GM23338 (cell line): ENCODE measurements around the gene RAG1. TPM values are rescaled to one million over a fixed set of nuclear protein-coding genes. Genes with fewer than 3 reads are reported as not detected.

ENCODE experiments used
- ATAC-seq: fragments of 200-7000 bp; cut with Tn5 transposase; 3 replicates; pipeline ENCODE4 v1.9.1; 2020
- DNase-seq: peaks from one replicate; pipeline ENCODE4 v3.0.0-alpha.2; 2015; ENCODE audit warnings: low spot score
- H2AFZ ChIP-seq: fragments of 200-600 bp; sonication (generic); 2 replicates; pipeline ENCODE4 v1.8.0; 2016; ENCODE audit warnings: antibody characterized with exemption, mild to moderate bottlenecking, moderate library complexity
- H3F3A ChIP-seq: fragments of 200-600 bp; sonication (generic); replicated peaks from 2 replicates; pipeline ENCODE4 v1.8.0; 2017; ENCODE audit warnings: antibody characterized with exemption, mixed run types, low read depth
- H3K27ac ChIP-seq: fragments of 200-600 bp; sonication (generic); 2 replicates; pipeline ENCODE4 v1.6.1; 2016; ENCODE audit warnings: low read depth
- H3K27me3 ChIP-seq: fragments of 200-600 bp; sonication (generic); 2 replicates; pipeline ENCODE4 v1.8.0; 2016; ENCODE audit warnings: mild to moderate bottlenecking, mixed run types, moderate library complexity; ENCODE audit not compliant: insufficient read depth
- H3K36me3 ChIP-seq: fragments of 200-600 bp; sonication (generic); 2 replicates; pipeline ENCODE4 v1.8.0; 2016; ENCODE audit warnings: mild to moderate bottlenecking; ENCODE audit not compliant: insufficient read depth
- H3K4me1 ChIP-seq: fragments of 200-600 bp; sonication (generic); 2 replicates; pipeline ENCODE4 v1.8.0; 2016; ENCODE audit warnings: mild to moderate bottlenecking, moderate library complexity; ENCODE audit not compliant: insufficient read depth
- H3K4me2 ChIP-seq: fragments of 200-600 bp; sonication (generic); 2 replicates; pipeline ENCODE4 v1.7.1; 2017; ENCODE audit warnings: mixed run types
- H3K4me3 ChIP-seq: fragments of 200-600 bp; sonication (generic); 2 replicates; pipeline ENCODE4 v1.6.1; 2016; ENCODE audit warnings: mixed run types
- H3K79me2 ChIP-seq: fragments of 200-600 bp; sonication (generic); replicated peaks from 2 replicates; pipeline ENCODE4 v1.8.0; 2017; ENCODE audit warnings: mild to moderate bottlenecking; ENCODE audit not compliant: insufficient read depth
- H3K9me2 ChIP-seq: fragments of 200-600 bp; sonication (generic); 2 replicates; pipeline ENCODE4 v1.8.0; 2017; ENCODE audit not compliant: insufficient read depth
- H4K20me1 ChIP-seq: fragments of 200-600 bp; sonication (generic); replicated peaks from 2 replicates; pipeline ENCODE4 v1.8.0; 2017; ENCODE audit warnings: mild to moderate bottlenecking; ENCODE audit not compliant: insufficient read depth
- H3K27ac Mint-ChIP-seq: 2 replicates; pipeline ENCODE4 v1.8.0; 2020; ENCODE audit warnings: inconsistent platforms, mild to moderate bottlenecking, moderate library complexity, mixed read lengths
- H3K27me3 Mint-ChIP-seq: 3 replicates; pipeline ENCODE4 v1.8.0; 2022; ENCODE audit warnings: low read depth, mild to moderate bottlenecking, moderate library complexity, mixed read lengths, inconsistent platforms; ENCODE audit not compliant: insufficient read depth, poor library complexity
- H3K36me3 Mint-ChIP-seq: 3 replicates; pipeline ENCODE4 v1.8.0; 2021; ENCODE audit warnings: low read depth, mild to moderate bottlenecking, inconsistent platforms, moderate library complexity, mixed read lengths
- H3K4me1 Mint-ChIP-seq: 3 replicates; pipeline ENCODE4 v1.8.0; 2020; ENCODE audit warnings: mild to moderate bottlenecking, inconsistent platforms, mixed read lengths
- H3K4me3 Mint-ChIP-seq: 3 replicates; pipeline ENCODE4 v1.8.0; 2021; ENCODE audit warnings: moderate library complexity, mild to moderate bottlenecking, inconsistent platforms, mixed read lengths
- H3K9me3 Mint-ChIP-seq: 3 replicates; pipeline ENCODE4 v1.8.0; 2020; ENCODE audit warnings: moderate library complexity, mild to moderate bottlenecking, inconsistent platforms, mixed read lengths
- JUNB ChIP-seq: IDR thresholded peaks from one replicate; pipeline ENCODE4 v1.6.1; 2016; ENCODE audit warnings: antibody characterized with exemption; ENCODE audit not compliant: unreplicated experiment
- REST ChIP-seq: IDR thresholded peaks from one replicate; pipeline ENCODE4 v1.6.1; 2018; ENCODE audit warnings: antibody characterized with exemption; ENCODE audit not compliant: unreplicated experiment
- ZNF114 ChIP-seq: fragments of 250-450 bp; sonication (Bioruptor Pico); IDR thresholded peaks from 2 replicates; pipeline ENCODE4 v1.5.0; 2020; ENCODE audit warnings: mild to moderate bottlenecking, moderate library complexity
- ZNF331 ChIP-seq: fragments of 250-450 bp; sonication (Bioruptor Pico); IDR thresholded peaks from 2 replicates; pipeline ENCODE4 v1.5.0; 2020; ENCODE audit warnings: low read depth, mild to moderate bottlenecking, moderate library complexity
- polyA plus RNA-seq: library from polyadenylated mRNA; unstranded; fragments of >200 nt; fragmentation: Nextera tagmentation; extraction: Ambion mirVana; gene quantifications from 2 replicates; pipeline ENCODE4 v1.2.1, GENCODE V29; 2016
- total RNA-seq: library from RNA; depleted of rRNA; stranded (reverse); fragments of >200 nt; shearing (Covaris generic); gene quantifications from 2 replicates; pipeline ENCODE4 v1.2.3, GENCODE V29; 2014
- TF ChIP-seq, protein P1 (sequence below): IDR thresholded peaks from 2 replicates; pipeline ENCODE4 v1.6.1; 2016; ENCODE audit warnings: antibody characterized with exemption
- TF ChIP-seq, protein P2 (sequence below): fragments of 250-450 bp; sonication (Bioruptor Pico); IDR thresholded peaks from 2 replicates; pipeline ENCODE4 v1.5.0; 2020; ENCODE audit warnings: mild to moderate bottlenecking, moderate library complexity
- TF ChIP-seq, protein P3 (sequence below), 2 experiments: fragments of 200-600 bp in 1 of 2; sonication (generic) in 1 of 2; conservative IDR thresholded peaks; 2 replicates each; pipeline versions ENCODE4 v1.5.1 to v1.6.1; 2016 to 2017; ENCODE audit warnings: antibody characterized with exemption in 2 of 2, low read depth in 2 of 2, mild to moderate bottlenecking in 2 of 2, moderate library complexity in 1 of 2

Gene RAG1
- total and polyA plus RNA-seq, 2 experiments from 2014 or later, result 0.89 to 1.4 TPM

DNA sequence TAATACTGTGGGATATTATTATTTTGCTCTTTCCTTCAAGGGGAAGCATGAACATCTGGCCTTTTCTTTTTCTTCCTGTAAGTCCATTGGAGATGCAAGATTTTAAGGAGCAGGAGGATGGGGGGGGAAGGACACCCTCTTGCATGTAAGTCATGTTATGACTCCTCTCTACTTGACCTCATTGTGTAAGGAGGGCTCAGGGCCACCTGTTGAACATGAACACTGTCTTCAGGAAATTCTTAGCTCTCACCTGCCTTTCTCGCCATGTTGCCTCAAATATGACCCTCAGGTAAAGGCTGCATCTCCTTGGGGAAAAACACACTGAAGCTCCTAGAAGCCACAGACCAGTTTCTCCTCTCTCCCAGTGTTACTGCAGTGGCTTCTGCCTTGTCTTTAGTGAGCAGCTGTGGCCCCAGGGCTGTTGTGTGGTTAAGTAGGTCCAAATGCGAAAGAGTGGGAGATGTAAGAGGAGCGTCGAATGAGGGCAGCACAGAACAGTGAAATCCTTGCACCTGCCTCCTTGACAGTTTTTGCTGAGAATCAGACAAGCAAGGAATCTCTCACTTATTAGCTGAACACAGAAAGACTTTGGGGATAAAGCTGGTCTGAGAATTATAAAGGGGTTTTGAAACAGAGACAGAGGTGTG lies 1.3 kb upstream of the RAG1 start:
- H3K4me3 Mint-ChIP-seq, result no peak overlapping the region
- ATAC-seq, result no peak
- Histone ChIP-seq H3K4me1 (no peaks in the 10 kb centered on the region), H3F3A (no peaks in the 10 kb centered on the region), H3K27me3 (no peaks in the 10 kb centered on the region), H4K20me1 (no peaks in the 10 kb centered on the region), H3K4me2 (no peak overlapping the region), H3K27ac (no peak overlapping the region), H2AFZ (no peak overlapping the region), H3K9me2 (no peaks in the 10 kb centered on the region), H3K4me3 (no peak overlapping the region), H3K36me3 (no peaks in the 10 kb centered on the region), H3K79me2 (no peaks in the 10 kb centered on the region)
- DNase-seq, result no peak
- H3K27me3 Mint-ChIP-seq, result no peaks in the 10 kb centered on the region
- peaks cover 13% of the 10 kb centered on the region; the same call in 2 of the 3 replicates for H3K4me1 Mint-ChIP-seq
- H3K9me3 Mint-ChIP-seq, result no peaks in the 10 kb centered on the region
- no peak overlapping the region for H3K27ac Mint-ChIP-seq
- no peaks in the 10 kb centered on the region for H3K36me3 Mint-ChIP-seq
- no peak for TF ChIP-seq REST
- TF ChIP-seq, protein P1, sequence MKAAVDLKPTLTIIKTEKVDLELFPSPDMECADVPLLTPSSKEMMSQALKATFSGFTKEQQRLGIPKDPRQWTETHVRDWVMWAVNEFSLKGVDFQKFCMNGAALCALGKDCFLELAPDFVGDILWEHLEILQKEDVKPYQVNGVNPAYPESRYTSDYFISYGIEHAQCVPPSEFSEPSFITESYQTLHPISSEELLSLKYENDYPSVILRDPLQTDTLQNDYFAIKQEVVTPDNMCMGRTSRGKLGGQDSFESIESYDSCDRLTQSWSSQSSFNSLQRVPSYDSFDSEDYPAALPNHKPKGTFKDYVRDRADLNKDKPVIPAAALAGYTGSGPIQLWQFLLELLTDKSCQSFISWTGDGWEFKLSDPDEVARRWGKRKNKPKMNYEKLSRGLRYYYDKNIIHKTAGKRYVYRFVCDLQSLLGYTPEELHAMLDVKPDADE, result no peak
- no peak for TF ChIP-seq ZNF114 (CRISPR knock-in tag)
- TF ChIP-seq, protein P2, sequence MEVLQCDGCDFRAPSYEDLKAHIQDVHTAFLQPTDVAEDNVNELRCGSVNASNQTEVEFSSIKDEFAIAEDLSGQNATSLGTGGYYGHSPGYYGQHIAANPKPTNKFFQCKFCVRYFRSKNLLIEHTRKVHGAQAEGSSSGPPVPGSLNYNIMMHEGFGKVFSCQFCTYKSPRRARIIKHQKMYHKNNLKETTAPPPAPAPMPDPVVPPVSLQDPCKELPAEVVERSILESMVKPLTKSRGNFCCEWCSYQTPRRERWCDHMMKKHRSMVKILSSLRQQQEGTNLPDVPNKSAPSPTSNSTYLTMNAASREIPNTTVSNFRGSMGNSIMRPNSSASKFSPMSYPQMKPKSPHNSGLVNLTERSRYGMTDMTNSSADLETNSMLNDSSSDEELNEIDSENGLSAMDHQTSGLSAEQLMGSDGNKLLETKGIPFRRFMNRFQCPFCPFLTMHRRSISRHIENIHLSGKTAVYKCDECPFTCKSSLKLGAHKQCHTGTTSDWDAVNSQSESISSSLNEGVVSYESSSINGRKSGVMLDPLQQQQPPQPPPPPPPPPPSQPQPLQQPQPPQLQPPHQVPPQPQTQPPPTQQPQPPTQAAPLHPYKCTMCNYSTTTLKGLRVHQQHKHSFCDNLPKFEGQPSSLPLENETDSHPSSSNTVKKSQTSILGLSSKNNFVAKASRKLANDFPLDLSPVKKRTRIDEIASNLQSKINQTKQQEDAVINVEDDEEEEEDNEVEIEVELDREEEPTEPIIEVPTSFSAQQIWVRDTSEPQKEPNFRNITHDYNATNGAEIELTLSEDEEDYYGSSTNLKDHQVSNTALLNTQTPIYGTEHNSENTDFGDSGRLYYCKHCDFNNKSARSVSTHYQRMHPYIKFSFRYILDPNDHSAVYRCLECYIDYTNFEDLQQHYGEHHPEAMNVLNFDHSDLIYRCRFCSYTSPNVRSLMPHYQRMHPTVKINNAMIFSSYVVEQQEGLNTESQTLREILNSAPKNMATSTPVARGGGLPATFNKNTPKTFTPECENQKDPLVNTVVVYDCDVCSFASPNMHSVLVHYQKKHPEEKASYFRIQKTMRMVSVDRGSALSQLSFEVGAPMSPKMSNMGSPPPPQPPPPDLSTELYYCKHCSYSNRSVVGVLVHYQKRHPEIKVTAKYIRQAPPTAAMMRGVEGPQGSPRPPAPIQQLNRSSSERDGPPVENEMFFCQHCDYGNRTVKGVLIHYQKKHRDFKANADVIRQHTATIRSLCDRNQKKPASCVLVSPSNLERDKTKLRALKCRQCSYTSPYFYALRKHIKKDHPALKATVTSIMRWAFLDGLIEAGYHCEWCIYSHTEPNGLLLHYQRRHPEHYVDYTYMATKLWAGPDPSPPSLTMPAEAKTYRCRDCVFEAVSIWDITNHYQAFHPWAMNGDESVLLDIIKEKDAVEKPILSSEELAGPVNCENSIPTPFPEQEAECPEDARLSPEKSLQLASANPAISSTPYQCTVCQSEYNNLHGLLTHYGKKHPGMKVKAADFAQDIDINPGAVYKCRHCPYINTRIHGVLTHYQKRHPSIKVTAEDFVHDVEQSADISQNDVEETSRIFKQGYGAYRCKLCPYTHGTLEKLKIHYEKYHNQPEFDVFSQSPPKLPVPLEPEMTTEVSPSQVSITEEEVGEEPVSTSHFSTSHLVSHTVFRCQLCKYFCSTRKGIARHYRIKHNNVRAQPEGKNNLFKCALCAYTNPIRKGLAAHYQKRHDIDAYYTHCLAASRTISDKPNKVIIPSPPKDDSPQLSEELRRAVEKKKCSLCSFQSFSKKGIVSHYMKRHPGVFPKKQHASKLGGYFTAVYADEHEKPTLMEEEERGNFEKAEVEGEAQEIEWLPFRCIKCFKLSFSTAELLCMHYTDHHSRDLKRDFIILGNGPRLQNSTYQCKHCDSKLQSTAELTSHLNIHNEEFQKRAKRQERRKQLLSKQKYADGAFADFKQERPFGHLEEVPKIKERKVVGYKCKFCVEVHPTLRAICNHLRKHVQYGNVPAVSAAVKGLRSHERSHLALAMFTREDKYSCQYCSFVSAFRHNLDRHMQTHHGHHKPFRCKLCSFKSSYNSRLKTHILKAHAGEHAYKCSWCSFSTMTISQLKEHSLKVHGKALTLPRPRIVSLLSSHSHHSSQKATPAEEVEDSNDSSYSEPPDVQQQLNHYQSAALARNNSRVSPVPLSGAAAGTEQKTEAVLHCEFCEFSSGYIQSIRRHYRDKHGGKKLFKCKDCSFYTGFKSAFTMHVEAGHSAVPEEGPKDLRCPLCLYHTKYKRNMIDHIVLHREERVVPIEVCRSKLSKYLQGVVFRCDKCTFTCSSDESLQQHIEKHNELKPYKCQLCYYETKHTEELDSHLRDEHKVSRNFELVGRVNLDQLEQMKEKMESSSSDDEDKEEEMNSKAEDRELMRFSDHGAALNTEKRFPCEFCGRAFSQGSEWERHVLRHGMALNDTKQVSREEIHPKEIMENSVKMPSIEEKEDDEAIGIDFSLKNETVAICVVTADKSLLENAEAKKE (CRISPR knock-in tag), result no peak
- TF ChIP-seq, protein P3, sequence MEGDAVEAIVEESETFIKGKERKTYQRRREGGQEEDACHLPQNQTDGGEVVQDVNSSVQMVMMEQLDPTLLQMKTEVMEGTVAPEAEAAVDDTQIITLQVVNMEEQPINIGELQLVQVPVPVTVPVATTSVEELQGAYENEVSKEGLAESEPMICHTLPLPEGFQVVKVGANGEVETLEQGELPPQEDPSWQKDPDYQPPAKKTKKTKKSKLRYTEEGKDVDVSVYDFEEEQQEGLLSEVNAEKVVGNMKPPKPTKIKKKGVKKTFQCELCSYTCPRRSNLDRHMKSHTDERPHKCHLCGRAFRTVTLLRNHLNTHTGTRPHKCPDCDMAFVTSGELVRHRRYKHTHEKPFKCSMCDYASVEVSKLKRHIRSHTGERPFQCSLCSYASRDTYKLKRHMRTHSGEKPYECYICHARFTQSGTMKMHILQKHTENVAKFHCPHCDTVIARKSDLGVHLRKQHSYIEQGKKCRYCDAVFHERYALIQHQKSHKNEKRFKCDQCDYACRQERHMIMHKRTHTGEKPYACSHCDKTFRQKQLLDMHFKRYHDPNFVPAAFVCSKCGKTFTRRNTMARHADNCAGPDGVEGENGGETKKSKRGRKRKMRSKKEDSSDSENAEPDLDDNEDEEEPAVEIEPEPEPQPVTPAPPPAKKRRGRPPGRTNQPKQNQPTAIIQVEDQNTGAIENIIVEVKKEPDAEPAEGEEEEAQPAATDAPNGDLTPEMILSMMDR (conservative IDR thresholded peaks at IDR 0.05; ENCODE audit: low read depth in 2 of 2), result no peak
- no peak for TF ChIP-seq JUNB
- no peak for TF ChIP-seq ZNF331 (CRISPR knock-in tag)
